Stromal cell of bone marrow (primary cell): ENCODE measurements around the gene RBPMS2.
"Not testable (repeated sequence)": the region's sequence is repeated elsewhere in the genome, so short reads cannot be mapped to it uniquely, and the experiment has no call there.

ENCODE experiments used
- DNase-seq: peaks from one replicate; pipeline ENCODE4 v3.0.0-alpha.2; 2012; ENCODE audit warnings: low read depth

Gene RBPMS2

DNA sequence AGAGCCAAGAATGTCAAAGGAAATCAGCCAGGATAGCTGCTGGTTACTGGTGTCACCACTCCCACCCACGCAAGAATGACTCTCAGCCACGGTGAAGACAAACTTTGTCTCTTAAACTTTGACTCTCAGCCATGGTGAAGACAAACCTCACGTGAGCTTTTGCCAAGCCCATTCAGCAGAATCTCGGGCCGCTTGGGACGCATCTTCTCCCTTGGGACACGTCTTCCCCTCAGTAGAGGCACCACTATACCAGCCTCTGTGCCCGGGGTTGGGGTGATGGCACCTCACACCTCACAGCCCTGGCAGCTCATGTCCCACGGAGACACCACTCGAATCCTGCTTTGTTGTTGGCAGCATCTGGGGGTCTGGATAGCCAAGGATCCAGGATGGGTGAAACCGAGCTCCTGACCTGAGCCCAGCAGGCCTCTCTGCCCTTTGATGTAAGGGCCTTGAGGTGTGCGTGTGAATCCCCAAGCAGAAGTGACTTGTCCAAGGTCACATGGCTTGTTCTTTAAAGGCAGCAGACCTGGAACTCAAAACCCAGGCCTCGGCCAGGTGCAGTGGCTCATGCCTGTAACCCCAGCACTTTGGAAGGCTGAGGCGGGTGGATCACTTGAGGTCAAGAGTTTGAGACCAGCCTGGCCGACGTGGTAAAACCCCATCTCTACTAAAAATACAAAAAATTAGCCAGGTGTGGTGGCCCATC is 21.8 kb downstream of the RBPMS2 start:
- no peak for DNase-seq

DNA sequence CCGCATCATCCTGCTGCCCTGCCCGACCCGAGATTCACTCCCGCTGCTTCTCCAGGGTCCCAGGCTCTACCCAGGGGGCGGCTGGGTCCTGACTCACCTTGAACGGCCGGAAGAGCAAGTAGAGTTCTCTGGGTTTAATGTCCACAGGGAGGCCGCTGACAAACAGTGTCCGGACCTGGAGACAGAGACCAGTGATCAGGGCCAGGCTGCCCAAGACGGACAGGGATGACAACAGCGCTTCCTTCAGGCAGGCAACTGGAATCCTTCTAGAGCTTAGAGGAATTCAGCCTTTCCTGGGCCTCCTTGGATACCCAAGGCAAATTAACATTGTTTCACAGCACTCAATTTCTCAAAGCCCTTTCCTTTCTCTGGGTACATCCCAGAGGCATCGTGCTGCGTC is 23.9 kb downstream of the RBPMS2 start:
- no peak for DNase-seq

DNA sequence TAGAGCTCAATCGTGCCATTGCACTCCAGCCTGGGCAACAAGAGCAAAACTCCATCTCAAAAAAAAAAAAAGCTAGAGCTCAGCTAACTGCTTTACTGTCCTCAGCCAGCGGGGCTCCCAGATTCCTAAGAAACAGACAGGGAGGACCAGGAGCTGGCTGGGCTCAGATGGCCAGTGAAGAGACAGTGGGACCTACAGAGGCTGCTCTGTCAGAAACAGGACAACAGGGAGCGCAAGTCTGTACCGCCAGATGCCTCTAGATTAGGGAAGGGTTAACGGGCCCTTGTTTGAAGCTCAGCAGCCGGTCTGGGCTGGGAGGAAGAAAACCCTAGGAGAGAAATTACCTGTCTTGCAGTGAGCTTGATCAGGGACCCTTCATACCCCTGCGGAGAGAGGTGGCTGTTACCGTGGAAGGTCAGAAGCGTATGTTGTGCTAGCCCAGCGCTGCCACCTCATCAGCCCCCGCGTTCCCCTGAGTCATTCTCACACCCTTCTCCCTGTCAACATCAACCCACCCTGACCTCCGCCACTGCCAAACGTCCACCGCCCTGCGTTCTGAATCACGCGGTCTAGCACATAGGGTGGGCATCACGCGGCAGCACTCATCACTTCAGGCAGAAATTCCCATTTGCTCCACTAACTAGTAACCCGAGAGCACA is 25.3 kb downstream of the RBPMS2 start:
- DNase-seq = no peak

DNA sequence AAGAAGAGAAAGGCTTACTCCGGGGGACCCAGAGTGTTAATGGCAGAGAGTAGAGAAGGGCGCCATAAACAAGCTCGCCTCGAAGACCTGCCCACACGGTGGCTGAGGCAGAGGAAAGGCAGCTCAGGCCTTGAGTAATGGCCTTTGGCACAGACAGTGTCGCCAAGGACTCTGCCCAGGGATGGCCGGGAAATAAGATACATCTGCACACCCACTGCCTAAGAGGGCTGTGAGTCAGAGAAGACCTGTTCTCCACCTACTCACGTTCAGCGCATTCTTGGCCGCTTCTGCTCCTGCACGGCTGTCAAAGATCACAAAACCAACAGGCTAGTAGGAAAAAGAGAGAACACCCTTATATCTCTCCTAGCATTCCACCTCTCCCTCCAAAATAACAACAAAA is 26.2 kb downstream of the RBPMS2 start:
- DNase-seq = no peak

DNA sequence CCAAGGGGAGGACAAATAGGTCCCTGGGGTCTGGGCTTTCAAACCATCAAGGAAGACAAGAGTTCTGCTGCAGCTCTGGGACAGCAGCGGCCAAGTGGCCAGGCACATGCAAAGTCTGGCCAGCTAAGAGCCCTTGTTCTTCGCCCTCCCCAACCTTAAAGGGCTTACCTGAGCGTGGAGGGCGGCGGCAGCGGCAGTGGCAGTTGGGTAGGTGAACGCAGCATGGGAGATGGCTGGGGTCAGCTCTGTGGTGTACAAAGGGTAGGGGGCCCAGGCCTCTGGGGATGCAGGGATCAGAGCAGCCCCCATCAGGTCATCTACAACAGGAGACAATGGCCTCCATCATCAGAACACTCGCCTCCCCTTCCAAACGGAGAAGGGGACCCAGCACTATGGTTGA is 27.1 kb downstream of the RBPMS2 start:
- DNase-seq = no peak

DNA sequence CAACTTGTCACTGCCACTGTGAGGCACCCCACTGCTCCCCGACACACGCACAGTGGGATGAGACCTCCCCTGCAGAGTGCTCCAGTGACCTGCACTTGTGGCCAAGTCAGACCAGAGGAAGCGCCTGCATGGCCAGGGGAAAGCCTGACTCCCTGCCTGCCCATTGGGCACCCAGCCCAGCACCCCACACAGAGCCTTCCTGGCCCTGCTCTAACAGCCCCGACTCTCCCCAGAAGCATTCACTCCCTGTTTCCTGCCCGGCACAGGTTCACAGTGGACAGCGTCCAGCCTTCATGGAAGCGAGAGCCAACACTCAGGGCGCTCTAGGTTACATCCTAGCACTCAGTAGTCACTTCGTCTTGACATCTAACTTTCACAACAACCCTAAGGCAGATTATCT is 27.8 kb downstream of the RBPMS2 start:
- DNase-seq = no peak

DNA sequence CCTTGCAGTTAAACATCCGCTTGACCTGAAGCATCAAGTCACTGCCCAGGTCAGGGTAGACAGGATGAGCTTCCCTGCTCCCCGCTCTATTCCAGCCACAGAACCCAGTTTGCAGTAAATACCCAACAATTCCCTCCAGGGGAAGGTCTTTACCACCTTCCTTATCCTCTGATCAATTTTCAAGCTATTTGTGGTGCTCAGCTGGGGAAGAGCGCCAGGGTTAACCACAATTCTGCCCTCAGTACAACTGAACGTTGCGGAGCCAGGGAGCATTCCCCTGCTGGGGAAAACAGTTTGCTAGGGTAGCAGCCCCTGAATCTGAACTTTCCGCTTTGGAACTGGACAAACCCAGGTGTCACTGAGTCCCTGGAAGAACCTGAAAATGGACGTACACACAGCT is 28.5 kb downstream of the RBPMS2 start:
- DNase-seq = no peak

DNA sequence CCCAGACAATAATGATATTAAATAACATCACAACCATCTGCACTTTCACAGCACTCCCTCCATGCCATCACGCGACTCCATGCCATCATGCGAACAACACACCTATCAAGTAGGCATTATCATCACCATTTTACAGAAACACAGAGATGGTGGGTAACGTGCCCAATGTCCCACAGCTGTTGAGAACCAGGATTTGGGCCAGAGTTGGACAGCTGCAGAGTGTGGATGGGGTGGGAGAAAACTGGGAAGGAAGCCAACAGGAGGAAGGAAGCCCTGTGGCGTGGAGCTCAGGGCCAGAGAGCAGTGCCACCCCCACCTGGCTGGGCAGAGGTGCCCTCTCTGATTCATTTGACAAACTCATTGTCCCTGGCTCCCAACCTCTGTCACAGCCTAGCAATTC is 29.0 kb downstream of the RBPMS2 start:
- no peak for DNase-seq

DNA sequence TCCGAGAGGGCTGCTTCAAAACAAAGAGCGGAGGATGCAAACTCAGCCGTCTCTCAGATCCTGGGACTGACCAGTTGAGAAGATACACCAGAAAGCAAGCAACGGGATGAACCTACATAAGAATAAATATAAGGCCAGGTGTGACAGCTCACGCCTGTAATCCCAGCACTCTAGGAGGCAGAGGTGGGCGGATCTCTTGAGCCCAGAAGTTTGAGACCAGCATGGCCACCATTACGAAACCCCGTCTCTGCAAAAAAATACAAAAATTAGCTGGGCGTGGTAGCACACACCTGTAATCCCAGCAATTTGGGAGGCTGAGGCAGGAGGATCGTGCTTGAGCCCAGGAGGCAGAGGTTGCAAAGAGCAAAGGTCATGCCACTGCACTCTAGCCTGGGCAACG is 31.7 kb downstream of the RBPMS2 start:
- DNase-seq = no peak

DNA sequence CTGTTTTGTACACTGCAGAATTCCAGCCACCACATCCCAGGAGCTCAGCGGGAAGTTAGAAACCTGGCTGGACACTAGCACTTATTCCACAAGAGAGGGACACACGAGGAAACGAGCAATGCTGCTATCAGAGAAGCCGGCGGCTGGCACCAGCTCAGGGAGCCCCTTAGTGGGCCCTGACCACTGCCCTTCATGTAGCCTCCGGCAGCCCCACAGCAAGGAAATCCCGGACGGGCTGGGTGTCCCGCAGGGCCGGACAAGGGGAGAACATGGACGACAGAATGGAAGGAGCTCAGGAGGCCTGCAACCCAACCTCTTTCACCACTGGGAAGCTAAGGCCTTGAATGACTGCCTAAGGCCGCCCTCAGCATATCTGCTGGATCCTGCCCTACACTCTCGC is 32.5 kb downstream of the RBPMS2 start:
- DNase-seq = no peak

DNA sequence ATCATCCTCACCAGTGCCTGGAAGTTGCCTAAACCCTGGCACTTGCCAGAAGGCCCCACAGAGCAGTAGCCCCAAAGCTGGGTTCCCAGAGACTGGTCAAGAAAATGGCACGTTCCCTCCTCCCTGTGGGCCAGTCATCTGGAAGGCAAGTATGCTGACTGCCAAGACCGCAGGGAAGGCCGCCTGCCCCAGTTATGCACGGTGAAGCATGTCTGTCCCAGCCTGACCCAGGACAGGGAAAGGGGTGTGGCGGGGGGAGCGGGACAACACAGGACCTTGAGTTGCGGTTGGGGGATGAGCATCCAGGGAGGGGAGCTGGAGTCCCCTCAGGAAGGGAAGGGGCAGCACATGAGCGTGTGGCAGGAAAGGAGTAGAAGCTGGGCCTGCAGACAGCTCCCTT is 33.0 kb downstream of the RBPMS2 start:
- no peak for DNase-seq

DNA sequence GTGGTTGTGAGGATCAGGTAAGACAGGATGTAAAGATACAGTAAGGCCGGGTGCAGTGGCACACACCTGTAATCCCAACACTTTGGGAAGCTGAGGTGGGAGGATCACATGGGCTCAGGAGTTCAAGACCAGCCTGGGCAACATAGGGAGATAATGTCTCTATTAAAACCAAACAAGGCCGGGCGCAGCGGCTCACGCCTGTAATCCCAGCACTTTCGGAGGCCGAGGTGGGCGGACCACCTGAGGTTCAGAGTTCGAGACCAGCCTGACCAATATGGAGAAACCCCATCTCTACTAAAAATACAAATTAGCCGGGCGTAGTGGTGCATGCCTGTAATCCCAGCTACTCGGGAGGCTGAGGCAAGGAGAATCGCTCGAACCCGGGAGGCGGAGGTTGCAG is 33.7 kb downstream of the RBPMS2 start:
- DNase-seq = not testable (repeated sequence)

DNA sequence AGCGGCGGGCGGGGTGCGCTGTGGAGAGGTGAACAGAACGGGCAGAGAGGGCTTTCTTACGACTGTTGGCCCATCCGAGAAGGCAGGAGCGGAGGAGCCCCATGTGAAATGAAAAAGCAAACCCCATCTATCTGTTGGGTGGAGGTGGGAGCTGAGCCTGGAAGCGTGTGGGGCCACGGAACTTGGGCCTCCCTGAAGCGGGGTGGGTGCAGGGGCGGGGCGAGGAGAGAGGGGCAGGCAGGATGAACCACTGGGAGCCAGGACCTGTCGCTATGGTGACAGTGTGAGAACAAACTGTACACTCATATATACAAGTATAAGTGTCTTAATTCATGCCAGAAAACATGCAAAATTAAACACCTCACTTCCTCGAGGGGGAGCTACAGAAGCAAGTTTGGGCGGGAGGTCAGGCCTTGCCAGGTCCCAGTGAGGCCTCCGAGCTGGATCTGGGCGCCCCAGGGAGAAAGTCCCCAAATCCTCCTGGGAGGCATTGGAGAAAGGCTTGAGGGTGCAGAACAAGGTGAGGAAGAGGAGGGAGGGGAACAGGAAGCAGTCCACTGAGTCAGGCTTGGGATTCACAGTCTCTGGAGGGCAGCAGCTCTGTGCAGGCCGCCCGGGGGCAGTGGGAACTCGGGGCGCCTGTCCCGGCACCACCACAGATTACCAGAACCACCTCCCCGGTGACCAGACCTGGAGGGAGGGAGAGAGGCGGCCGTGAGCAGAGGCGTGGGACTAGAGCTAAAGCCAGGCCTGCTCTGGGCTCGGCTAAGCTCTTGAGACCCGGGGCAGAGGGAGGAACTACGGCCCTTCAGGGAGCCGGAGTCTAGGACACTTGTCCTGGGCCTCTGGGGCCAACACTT is 34.8 kb downstream of the RBPMS2 start:
- no peak for DNase-seq

DNA sequence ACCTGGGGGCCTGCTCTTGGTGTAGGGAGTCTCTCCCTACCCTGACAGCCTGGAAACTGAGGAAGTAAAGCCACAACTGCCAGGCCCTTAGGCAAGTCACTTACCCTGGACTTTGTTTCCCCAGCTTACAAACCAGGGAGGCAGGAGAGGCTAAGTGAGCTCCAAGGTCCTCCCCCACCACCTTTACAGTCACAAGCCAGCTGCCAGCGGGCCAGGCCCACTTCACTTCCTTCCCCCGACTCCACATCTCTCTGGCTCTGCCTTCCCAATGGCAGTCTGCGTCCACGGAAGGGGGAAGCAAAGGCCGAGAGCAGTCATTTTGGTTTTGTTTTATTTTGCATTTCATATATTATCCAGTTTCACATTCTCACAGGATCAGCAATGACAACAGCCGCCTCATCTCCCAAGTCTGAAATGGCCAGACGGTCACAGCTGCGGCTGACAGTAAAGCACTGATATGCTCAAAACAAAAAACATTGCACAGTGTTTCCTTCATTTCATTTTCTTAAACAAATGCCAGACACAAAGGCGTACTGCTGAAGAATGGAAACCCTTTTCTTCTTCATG is 35.7 kb downstream of the RBPMS2 start:
- DNase-seq = no peak

DNA sequence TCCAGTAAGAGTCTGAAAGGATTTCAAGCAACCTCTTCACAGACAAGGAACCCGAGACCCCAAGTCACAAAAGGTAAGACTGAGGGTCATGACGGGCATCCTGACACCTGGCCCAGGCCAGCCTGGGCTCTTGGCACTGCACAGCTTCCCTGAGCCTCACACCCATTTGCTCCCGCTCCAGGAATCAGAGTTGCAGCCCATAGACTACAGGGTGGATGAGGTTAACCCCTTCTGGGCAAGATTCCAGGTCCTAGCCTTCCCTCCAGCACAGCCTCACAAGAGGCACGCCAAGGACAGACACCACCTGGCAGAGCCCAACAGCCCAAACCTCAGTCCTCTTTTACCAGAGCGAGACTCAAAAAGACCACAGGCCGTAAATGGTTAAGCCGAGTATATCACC is 36.2 kb downstream of the RBPMS2 start:
- DNase-seq = no peak

DNA sequence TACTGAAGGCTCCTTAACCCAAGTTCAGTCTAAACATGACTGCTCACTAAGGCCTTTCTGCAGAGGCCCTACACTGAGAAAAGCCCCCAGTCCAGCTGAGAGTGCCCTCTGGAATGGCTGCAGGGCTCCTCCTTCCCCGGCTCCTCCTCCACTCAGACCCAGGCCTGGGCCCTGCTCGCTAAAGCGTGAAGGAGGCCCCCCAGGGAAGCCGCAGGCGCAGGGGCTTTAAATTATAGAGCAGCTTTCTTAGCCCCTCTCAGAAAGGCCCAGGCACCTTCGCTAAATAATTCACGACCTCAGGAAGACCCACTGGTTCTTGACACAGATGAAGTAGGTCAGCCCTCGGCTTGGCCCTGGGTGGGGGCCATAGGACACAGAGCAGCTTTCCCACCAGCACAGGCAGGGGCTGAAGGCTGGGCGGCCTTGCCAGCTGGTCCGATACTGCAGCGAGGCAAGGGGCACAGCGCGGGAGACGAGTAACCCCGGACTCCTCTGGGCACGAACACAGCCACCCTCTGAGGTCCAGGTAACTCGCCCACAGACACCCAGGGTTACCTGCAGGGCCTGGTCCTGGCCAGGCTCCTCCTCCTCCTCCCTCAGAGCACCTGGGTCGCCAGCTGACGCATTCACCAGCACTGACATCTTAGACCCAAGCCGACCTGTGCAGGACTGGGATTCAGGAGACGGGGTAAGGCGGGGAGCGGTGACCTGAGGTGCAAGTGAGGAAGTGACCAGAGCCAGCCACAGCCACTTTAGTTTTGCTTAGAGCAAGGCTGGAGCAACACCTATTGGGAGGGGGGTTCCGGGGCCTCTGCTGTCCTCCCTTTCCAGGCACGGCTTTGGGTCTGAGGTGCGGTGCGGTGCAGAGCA is 36.9 kb downstream of the RBPMS2 start:
- no peak for DNase-seq

DNA sequence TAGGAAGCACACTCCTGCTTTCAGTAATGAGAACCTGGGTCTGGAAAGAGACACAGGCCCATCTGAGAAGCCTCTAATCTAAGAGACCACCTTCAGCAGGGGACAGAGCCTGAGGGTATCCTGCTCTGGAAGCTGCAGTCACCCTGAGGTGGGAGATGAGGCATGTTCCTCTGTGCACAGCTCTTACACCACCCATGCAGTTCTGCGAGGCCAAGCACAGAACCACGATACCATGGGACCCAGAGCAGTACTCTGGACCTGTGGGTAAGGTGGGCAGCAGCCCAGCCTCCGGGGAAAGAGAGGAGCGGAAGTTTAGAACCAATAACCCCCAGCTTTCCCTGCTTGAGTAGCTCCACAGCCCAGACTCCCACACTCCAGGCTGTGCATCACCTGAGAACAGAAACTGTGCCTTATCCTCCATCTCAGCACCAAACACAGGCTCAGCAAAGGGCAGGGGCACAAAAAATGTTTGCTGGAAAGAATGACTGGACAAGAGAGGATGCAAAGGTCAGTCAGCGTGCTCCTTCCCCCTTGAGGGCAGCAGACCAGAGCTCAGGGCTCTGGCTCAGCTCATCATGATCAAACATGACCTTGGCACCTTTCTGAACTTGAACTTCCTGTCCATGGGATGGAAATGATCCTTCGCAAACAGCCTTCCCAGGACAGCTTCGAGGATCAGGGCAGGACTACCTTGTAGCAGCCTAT is 43.1 kb downstream of the RBPMS2 start:
- DNase-seq = no peak

DNA sequence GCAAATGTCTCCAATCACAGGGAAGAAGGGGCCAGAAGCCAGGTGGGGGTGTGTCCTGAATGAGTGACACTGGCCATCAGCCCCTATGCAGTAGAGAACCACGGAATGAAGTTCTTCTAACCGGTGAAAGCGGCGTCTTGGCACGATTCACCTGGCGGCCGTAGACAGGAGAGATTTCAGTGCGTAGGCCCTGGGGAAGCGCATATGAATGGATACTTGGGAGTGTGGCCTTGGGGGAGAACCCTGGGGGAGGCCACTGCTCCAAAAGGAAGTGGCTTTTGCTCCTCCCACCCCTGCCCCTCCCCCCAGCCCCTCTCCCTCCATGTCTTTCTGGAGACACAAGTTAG is 43.6 kb downstream of the RBPMS2 start:
- DNase-seq = no peak

DNA sequence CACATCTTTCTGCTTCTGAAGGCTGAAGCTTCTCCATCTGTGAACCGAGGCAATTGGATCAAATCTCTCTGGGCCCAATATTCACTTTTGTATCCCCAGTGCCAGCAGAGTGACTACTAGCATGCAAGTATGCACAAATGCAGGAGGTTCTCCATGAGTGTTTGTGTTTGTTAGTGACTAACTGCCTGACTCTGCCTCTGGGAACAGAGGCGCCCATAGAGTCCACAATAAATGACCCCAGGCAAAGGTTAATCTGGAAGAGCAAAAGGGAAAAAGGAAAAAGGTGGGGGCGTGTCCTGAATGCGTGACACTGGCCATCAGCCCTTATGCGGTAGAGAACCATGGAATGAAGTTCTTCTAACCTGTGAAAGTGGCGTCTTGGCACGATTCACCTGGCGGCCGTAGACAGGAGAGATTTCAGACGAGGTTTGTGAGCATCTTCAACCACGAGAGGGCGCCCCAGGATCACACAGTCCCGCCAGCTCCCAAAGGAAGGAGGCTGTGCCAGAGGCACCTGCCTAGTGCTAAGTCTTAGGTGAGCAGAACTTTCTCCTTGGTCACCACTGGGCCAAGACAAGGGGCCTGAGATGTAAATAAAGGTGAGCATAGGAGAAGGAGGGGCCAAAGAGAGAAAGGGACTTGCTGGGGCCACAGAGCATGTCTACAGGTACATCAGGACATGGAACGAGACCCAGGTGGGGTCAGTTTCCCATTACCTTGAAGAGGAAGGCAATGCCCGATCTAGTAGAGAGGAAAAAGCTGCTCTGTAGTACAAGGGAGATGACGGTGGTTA is 44.2 kb downstream of the RBPMS2 start:
- DNase-seq = peak; percentile 46

DNA sequence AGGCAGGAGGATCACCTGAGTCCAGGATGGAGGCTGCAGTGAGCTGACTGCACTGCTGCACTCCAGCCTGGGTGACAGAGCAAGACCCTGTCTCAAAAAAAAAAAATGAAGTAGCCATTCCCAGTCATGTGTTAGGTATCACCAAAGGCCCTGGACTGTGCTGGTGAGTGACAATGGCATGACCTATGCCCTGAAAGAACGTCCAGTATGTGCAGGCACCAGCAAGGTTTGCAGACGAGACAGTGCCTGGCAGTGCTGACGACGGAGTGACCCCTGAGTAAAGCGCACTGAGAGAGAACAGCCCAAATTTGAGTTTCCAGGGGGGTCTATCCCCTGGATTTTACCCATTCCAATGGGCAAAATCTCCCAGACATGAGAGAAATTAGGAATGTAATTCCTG is 45.2 kb downstream of the RBPMS2 start:
- no peak for DNase-seq
